PC-3 (cell line): ENCODE results near the gene TMEM178B. TPM values are rescaled to one million over a fixed set of nuclear protein-coding genes. Genes with fewer than 3 reads are reported as not detected.

Source experiments
- ATAC-seq: fragments of 200-7000 bp; cut with Tn5 transposase; 2 replicates; pipeline ENCODE4 v1.9.1; 2020; ENCODE audit warnings: mild to moderate bottlenecking, moderate library complexity
- BruUV-seq: library from RNA; stranded (reverse); fragments of 400-500 nt; replicated peaks from 2 replicates; lab custom pipeline; 2021; lab: Mats Ljungman, UMichigan
- CTCF ChIA-PET: fragments of 300-600 bp; sonication (Branson Sonifier 250); formaldehyde crosslinking; loops from one replicate; lab custom pipeline; 2022; ENCODE audit warnings: antibody characterized with exemption; lab: Charles Lee
- POLR2A ChIA-PET: fragments of 300-600 bp; sonication (Branson Sonifier 250); formaldehyde crosslinking; loops from one replicate; lab custom pipeline; 2022; ENCODE audit warnings: antibody characterized with exemption; ENCODE audit not compliant: unreplicated experiment; lab: Charles Lee
- DNase-seq: peaks from one replicate; pipeline ENCODE4 v3.0.0-alpha.2; 2015
- H2AFZ ChIP-seq: fragments of 300-600 bp; sonication (generic); 2 replicates; pipeline ENCODE4 v1.6.0; 2016; ENCODE audit warnings: antibody characterized with exemption, low read length
- H3F3A ChIP-seq: fragments of 300-600 bp; sonication (generic); one replicate; pipeline ENCODE4 v1.6.0; 2017; ENCODE audit warnings: antibody characterized with exemption, low read length, control low read depth, mild to moderate bottlenecking; ENCODE audit not compliant: unreplicated experiment
- H3K27ac ChIP-seq: fragments of 300-600 bp; sonication (generic); 2 replicates; pipeline ENCODE4 v1.5.1; 2016; ENCODE audit warnings: mild to moderate bottlenecking, low read length
- H3K27me3 ChIP-seq: fragments of 300-600 bp; sonication (generic); 2 replicates; pipeline ENCODE4 v1.6.1; 2016; ENCODE audit warnings: low read length, mixed read lengths
- H3K36me3 ChIP-seq: fragments of 300-600 bp; sonication (generic); 2 replicates; pipeline ENCODE4 v1.6.1; 2016; ENCODE audit warnings: low read depth, mixed run types, low read length, mixed read lengths
- H3K4me1 ChIP-seq: fragments of 300-600 bp; sonication (generic); 2 replicates; pipeline ENCODE4 v1.5.1; 2016; ENCODE audit warnings: low read length; ENCODE audit not compliant: insufficient read depth
- H3K4me2 ChIP-seq: fragments of 300-600 bp; sonication (generic); 2 replicates; pipeline ENCODE4 v1.6.0; 2016; ENCODE audit warnings: low read length
- H3K4me3 ChIP-seq: fragments of 300-600 bp; sonication (generic); 2 replicates; pipeline ENCODE4 v1.5.1; 2016; ENCODE audit warnings: mild to moderate bottlenecking, low read length, mixed read lengths
- H3K79me2 ChIP-seq: fragments of 300-600 bp; sonication (generic); 2 replicates; pipeline ENCODE4 v1.6.1; 2017; ENCODE audit warnings: low read length, mixed read lengths
- H3K9ac ChIP-seq: fragments of 300-600 bp; sonication (generic); 2 replicates; pipeline ENCODE4 v1.6.0; 2016; ENCODE audit warnings: mild to moderate bottlenecking, low read length
- H3K9me2 ChIP-seq: fragments of 300-600 bp; sonication (generic); replicated peaks from 2 replicates; pipeline ENCODE4 v1.6.1; 2016; ENCODE audit warnings: mixed run types, low read length, mixed read lengths
- H3K9me3 ChIP-seq: fragments of 300-600 bp; sonication (generic); 2 replicates; pipeline ENCODE4 v1.6.1; 2016; ENCODE audit warnings: low read length, mixed read lengths
- H4K20me1 ChIP-seq: fragments of 300-600 bp; sonication (generic); 2 replicates; pipeline ENCODE4 v1.6.1; 2016; ENCODE audit warnings: low read length, mixed read lengths
- CTCF ChIP-seq: fragments of 300-600 bp; sonication (generic); conservative IDR thresholded peaks from 2 replicates; pipeline ENCODE4 v1.5.1; 2017; ENCODE audit warnings: antibody characterized with exemption, low read depth, mild to moderate bottlenecking, low read length
- EZH2 ChIP-seq: fragments of 300-600 bp; sonication (generic); IDR thresholded peaks from one replicate; pipeline ENCODE4 v1.6.1; 2017; ENCODE audit warnings: antibody characterized with exemption, mild to moderate bottlenecking, low read length; ENCODE audit not compliant: unreplicated experiment
- EZH2phosphoT487 ChIP-seq: fragments of 300-600 bp; sonication (generic); IDR thresholded peaks from 2 replicates; pipeline ENCODE4 v1.6.1; 2018; ENCODE audit warnings: mild to moderate bottlenecking, antibody characterized with exemption, low read length, borderline replicate concordance
- intact Hi-C: fragments of 100-400 bp; cut with micrococcal nuclease; formaldehyde crosslinking; loops from 2 replicates; pipeline ENCODE4 v1.9.0; 2023
- total RNA-seq: library from RNA; depleted of rRNA; stranded (reverse); fragments of >200 nt; gene quantifications from 2 replicates; pipeline ENCODE4 v1.2.3, GENCODE V29; 2014

The TMEM178B gene
- total RNA-seq, 1 experiment from 2014 or later: 0.29 TPM

GRCh38 chr7:141349338-141349737 lies 275.5 kb downstream of the TMEM178B start:
- DNase-seq (no peak), ATAC-seq (no peak)
- Histone ChIP-seq H3F3A (no peaks in the 10 kb centered on the region), H2AFZ (no peak overlapping the region), H3K9me2 (no peaks in the 10 kb centered on the region), H3K9me3 (no peaks in the 10 kb centered on the region), H3K4me2 (no peak overlapping the region), H3K36me3 (no peaks in the 10 kb centered on the region), H3K27me3 (peaks cover 59% of the 10 kb centered on the region), H3K9ac (no peak overlapping the region), H4K20me1 (no peaks in the 10 kb centered on the region), H3K79me2 (no peaks in the 10 kb centered on the region), H3K4me3 (no peak overlapping the region), H3K27ac (no peak overlapping the region), H3K4me1 (no peaks in the 10 kb centered on the region)
- CTCF ChIA-PET: no interaction called here
- POLR2A ChIA-PET: no interaction called here
- no TSS peak for BruUV-seq
- TF ChIP-seq CTCF: no peak
- TF ChIP-seq EZH2: no peak
- TF ChIP-seq EZH2phosphoT487: no peak
- intact Hi-C loops: no loop called here

GRCh38 chr7:141349804-141350203 lies 275.9 kb downstream of the TMEM178B start:
- ChIA-PET POLR2A (no interaction called here), CTCF (no interaction called here)
- H3K79me2 ChIP-seq: no peaks in the 10 kb centered on the region
- DNase-seq (no peak), ATAC-seq (no peak)
- no TSS peak for BruUV-seq
- no peaks in the 10 kb centered on the region for H3F3A ChIP-seq
- intact Hi-C loops: no loop called here
- no peak overlapping the region for H3K4me3 ChIP-seq
- no peaks in the 10 kb centered on the region for H3K9me2 ChIP-seq
- H3K27me3 ChIP-seq: peaks cover 56% of the 10 kb centered on the region
- TF ChIP-seq EZH2phosphoT487: no peak
- TF ChIP-seq CTCF: no peak
- TF ChIP-seq EZH2: no peak
- no peak overlapping the region for H3K4me2 ChIP-seq
- H3K9me3 ChIP-seq: no peaks in the 10 kb centered on the region
- no peaks in the 10 kb centered on the region for H3K36me3 ChIP-seq
- H3K9ac ChIP-seq: no peak overlapping the region
- H2AFZ ChIP-seq: no peak overlapping the region
- H3K27ac ChIP-seq: no peak overlapping the region
- H3K4me1 ChIP-seq: no peaks in the 10 kb centered on the region
- H4K20me1 ChIP-seq: no peaks in the 10 kb centered on the region

- Histone ChIP-seq H3K79me2 (no peaks in the 10 kb centered on the region), H3K9me3 (no peaks in the 10 kb centered on the region), H3K4me2 (no peak overlapping the region), H4K20me1 (no peaks in the 10 kb centered on the region), H2AFZ (no peak overlapping the region), H3K9me2 (no peaks in the 10 kb centered on the region), H3K9ac (no peak overlapping the region), H3K36me3 (no peaks in the 10 kb centered on the region), H3K4me1 (no peaks in the 10 kb centered on the region), H3F3A (no peaks in the 10 kb centered on the region), H3K27ac (no peak overlapping the region), H3K27me3 (peaks cover 44% of the 10 kb centered on the region), H3K4me3 (no peak overlapping the region)
- CTCF ChIA-PET: no interaction called here
- DNase-seq: no peak
- no TSS peak for BruUV-seq
- intact Hi-C loops: no loop called here
- POLR2A ChIA-PET: no interaction called here
- TF ChIP-seq CTCF (no peak), EZH2phosphoT487 (no peak), EZH2 (no peak)
- ATAC-seq: no peak
Measured at GRCh38 chr7:141351175-141351574, 277.3 kb downstream of the TMEM178B start.
